Erythroblast (primary cell): ENCODE data around the gene KRTAP3-1.

Experiments
- GATA1 ChIP-seq: IDR thresholded peaks from 2 replicates; pipeline ENCODE4 v1.6.1; 2011; ENCODE audit warnings: low read depth, mild to moderate bottlenecking, control low read depth, low read length, moderate library complexity
- POLR2A ChIP-seq: IDR thresholded peaks from 2 replicates; pipeline ENCODE4 v1.6.1; 2011; ENCODE audit warnings: mild to moderate bottlenecking, low read length

- no peak for TF ChIP-seq POLR2A
- TF ChIP-seq GATA1, result no peak
Measured at GRCh38 chr17:41015454-41015853, 6.5 kb upstream of the KRTAP3-1 start.
